ENCODE results near the gene DHRS9. TPM values are rescaled to one million over a fixed set of nuclear protein-coding genes. Genes with fewer than 3 reads are reported as not detected.

DHRS9 gene
- total RNA-seq, 1 donor from 2014 or later = 1.2 TPM

GRCh38 chr2:169118060-169118459, 48.7 kb downstream of the DHRS9 start:
- no peaks in the 10 kb centered on the region for H3K36me3 Mint-ChIP-seq (ENCODE audit: low read depth)
- no peak for DNase-seq
- TF ChIP-seq CTCF (IDR thresholded peaks at IDR 0.05) = no peak
- peaks cover 7% of the 10 kb centered on the region for H3K9me3 Mint-ChIP-seq
- H3K27me3 Mint-ChIP-seq = peaks cover 6% of the 10 kb centered on the region
- CTCF ChIA-PET = interaction anchor here (2.5 kb wide), 1 partner anchor 8 kb away, joined by 9 read pairs; no protein-coding TSS in a partner anchor
- no peak for ATAC-seq (ENCODE audit: low read depth)
- no peak overlapping the region for H3K27ac Mint-ChIP-seq
- no peak overlapping the region for H3K4me3 Mint-ChIP-seq
- intact Hi-C loops (cut with micrococcal nuclease) = no loop called here
- POLR2A ChIA-PET = no interaction called here
- H3K4me1 Mint-ChIP-seq = no peaks in the 10 kb centered on the region

GRCh38 chr2:169119123-169119760, 49.9 kb downstream of the DHRS9 start:
- Mint-ChIP-seq H3K4me1 (no peaks in the 10 kb centered on the region), H3K27me3 (peaks cover 9% of the 10 kb centered on the region), H3K27ac (no peak overlapping the region), H3K9me3 (peaks cover 7% of the 10 kb centered on the region), H3K4me3 (no peak overlapping the region), H3K36me3 (ENCODE audit: low read depth) (no peaks in the 10 kb centered on the region)
- TF ChIP-seq CTCF (IDR thresholded peaks at IDR 0.05) = no peak
- intact Hi-C loops (cut with micrococcal nuclease) = no loop called here
- DNase-seq (no peak), ATAC-seq (ENCODE audit: low read depth) (no peak)
- CTCF ChIA-PET = interaction anchor here (2.5 kb wide), 1 partner anchor 9 kb away, joined by 9 read pairs; no protein-coding TSS in a partner anchor
- POLR2A ChIA-PET = no interaction called here

- ATAC-seq (ENCODE audit: low read depth) = no peak
- H3K27ac Mint-ChIP-seq = no peak overlapping the region
- no peak for DNase-seq
- peaks cover 13% of the 10 kb centered on the region for H3K27me3 Mint-ChIP-seq
- TF ChIP-seq CTCF (IDR thresholded peaks at IDR 0.05) = no peak
- H3K4me3 Mint-ChIP-seq = no peak overlapping the region
- intact Hi-C loops (cut with micrococcal nuclease) = no loop called here
- no peaks in the 10 kb centered on the region for H3K36me3 Mint-ChIP-seq (ENCODE audit: low read depth)
- H3K9me3 Mint-ChIP-seq = peaks cover 7% of the 10 kb centered on the region
- no peaks in the 10 kb centered on the region for H3K4me1 Mint-ChIP-seq
- ChIA-PET CTCF (interaction anchor here (2.5 kb wide), 1 partner anchor 10 kb away, joined by 9 read pairs; no protein-coding TSS in a partner anchor), POLR2A (no interaction called here)
Measured at GRCh38 chr2:169119851-169120250, 50.5 kb downstream of the DHRS9 start.

- intact Hi-C loops (cut with micrococcal nuclease) = loop anchor here (5.0 kb wide), 1 partner anchor 782 kb away; no protein-coding TSS in a partner anchor
- POLR2A ChIA-PET = no interaction called here
- no peak overlapping the region for H3K4me3 Mint-ChIP-seq
- DNase-seq = no peak
- no peak for ATAC-seq (ENCODE audit: low read depth)
- H3K9me3 Mint-ChIP-seq = no peaks in the 10 kb centered on the region
- no peaks in the 10 kb centered on the region for H3K27me3 Mint-ChIP-seq
- no peaks in the 10 kb centered on the region for H3K4me1 Mint-ChIP-seq
- no peak for TF ChIP-seq CTCF (IDR thresholded peaks at IDR 0.05)
- CTCF ChIA-PET = interaction anchor here (1.4 to 3.1 kb wide), 2 partner anchors 10 to 20 kb away, joined by 3 to 45 read pairs; no protein-coding TSS in a partner anchor
- no peak overlapping the region for H3K27ac Mint-ChIP-seq
- H3K36me3 Mint-ChIP-seq (ENCODE audit: low read depth) = no peaks in the 10 kb centered on the region
Measured at GRCh38 chr2:169129703-169130243, 60.4 kb downstream of the DHRS9 start.

Measured in activated B cell treated with CpG ODN at 0.5 μM for 24 hours (primary cell).